ENCODE results near the gene SYT1. TPM values are rescaled to one million over a fixed set of nuclear protein-coding genes. Genes with fewer than 3 reads are reported as not detected.

SYT1 gene
- total and polyA plus RNA-seq, 12 donors, result 0.03 to 0.36 (median 0.15) TPM; not detected in 5

DNA sequence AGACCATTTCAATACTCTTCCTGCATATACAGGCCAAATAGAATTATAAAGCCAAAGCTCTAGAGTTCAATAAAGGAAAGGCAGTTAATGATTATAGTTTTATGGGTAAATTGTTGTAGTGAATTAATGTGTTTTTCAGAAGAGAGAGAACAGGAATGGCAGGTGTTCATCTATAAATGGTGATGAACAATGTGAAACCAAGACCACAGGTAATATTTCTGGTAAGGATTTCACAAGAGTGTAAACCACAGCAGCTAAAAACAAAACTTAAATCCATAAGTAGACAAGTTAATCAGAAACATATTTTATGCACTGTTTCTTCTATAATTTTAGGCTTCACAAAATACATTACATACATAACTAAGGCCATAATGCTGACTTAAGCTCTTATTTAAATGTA is 204.4 kb downstream of the SYT1 start:
- intact Hi-C loops (cut with DNase I), result no loop called here
- Histone ChIP-seq H3K36me3 (no peaks in the 10 kb centered on the region), H3K27me3 (no peaks in the 10 kb centered on the region), H3K9me3 (no peaks in the 10 kb centered on the region), H3K4me1 (no peaks in the 10 kb centered on the region), H3K4me3 (no peak overlapping the region), H3K27ac (no peak overlapping the region)
- no peak for DNase-seq
- TF ChIP-seq, protein P1, sequence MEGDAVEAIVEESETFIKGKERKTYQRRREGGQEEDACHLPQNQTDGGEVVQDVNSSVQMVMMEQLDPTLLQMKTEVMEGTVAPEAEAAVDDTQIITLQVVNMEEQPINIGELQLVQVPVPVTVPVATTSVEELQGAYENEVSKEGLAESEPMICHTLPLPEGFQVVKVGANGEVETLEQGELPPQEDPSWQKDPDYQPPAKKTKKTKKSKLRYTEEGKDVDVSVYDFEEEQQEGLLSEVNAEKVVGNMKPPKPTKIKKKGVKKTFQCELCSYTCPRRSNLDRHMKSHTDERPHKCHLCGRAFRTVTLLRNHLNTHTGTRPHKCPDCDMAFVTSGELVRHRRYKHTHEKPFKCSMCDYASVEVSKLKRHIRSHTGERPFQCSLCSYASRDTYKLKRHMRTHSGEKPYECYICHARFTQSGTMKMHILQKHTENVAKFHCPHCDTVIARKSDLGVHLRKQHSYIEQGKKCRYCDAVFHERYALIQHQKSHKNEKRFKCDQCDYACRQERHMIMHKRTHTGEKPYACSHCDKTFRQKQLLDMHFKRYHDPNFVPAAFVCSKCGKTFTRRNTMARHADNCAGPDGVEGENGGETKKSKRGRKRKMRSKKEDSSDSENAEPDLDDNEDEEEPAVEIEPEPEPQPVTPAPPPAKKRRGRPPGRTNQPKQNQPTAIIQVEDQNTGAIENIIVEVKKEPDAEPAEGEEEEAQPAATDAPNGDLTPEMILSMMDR (IDR thresholded peaks at IDR 0.05), result peak in 1 of 9 donors; percentile 4
- ATAC-seq, result no peak

DNA sequence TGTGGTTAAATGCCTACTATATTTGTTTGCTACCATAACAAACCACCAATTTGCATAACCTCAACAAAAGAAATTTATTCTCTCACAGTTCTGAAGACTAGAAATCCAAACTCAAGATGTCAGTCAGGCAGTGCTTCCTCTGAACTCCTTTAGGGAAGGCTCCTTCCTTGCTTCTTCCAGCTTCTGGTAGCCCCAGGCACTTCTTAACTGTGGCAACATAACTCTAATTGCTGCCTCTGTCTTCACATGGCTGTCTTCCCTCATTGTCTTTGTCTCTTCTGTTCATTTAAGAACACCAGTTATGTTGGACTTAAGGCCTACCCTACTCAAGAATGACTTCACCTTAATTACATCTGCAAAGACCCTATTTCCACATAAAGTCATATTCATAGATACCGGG is 206.9 kb downstream of the SYT1 start:
- WGBS, 2 donors, result 91 to 94% methylated on average over 1 of the region's 1 CpG
- TF ChIP-seq, protein P1 (IDR thresholded peaks at IDR 0.05), result no peak

DNA sequence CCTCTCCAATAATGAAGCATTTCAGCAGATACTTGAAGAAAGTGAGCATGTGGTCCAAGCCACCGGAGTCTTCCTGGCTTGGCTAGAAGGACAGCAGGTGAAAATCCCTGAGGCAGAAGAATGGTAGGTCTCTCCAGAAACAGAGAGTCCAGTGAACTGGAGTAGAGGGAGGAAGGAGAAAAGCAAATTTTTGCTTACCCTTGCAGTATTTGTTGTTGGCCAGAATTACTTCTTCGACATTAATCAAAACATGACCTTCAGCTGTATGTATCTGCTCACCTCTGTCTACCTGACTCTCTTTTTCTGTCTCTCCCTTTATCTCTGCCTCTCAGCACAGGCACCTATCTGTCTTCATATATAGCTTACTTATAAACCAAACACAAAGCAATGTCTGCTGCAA is 208.9 kb downstream of the SYT1 start:
- Histone ChIP-seq H3K4me3 (no peak overlapping the region), H3K9me3 (no peaks in the 10 kb centered on the region), H3K36me3 (no peaks in the 10 kb centered on the region), H3K4me1 (no peaks in the 10 kb centered on the region), H3K27ac (no peak overlapping the region), H3K27me3 (no peaks in the 10 kb centered on the region)
- ATAC-seq (no peak), DNase-seq (no peak)
- 93 to 95% methylated on average over 2 of the region's 2 CpGs for WGBS, 2 donors
- intact Hi-C loops (cut with DNase I), result no loop called here
- TF ChIP-seq, protein P1 (IDR thresholded peaks at IDR 0.05), result no peak

More for the DNA sequence above, 206.9 kb downstream of the SYT1 start:
- intact Hi-C loops (cut with DNase I), result no loop called here
- H3K9me3 ChIP-seq, result no peaks in the 10 kb centered on the region
- ATAC-seq (no peak), DNase-seq (no peak)
- H3K27me3 ChIP-seq, result no peaks in the 10 kb centered on the region
- H3K4me3 ChIP-seq, result no peak overlapping the region
- H3K27ac ChIP-seq, result no peak overlapping the region
- no peaks in the 10 kb centered on the region for H3K4me1 ChIP-seq
- H3K36me3 ChIP-seq, result no peaks in the 10 kb centered on the region

DNA sequence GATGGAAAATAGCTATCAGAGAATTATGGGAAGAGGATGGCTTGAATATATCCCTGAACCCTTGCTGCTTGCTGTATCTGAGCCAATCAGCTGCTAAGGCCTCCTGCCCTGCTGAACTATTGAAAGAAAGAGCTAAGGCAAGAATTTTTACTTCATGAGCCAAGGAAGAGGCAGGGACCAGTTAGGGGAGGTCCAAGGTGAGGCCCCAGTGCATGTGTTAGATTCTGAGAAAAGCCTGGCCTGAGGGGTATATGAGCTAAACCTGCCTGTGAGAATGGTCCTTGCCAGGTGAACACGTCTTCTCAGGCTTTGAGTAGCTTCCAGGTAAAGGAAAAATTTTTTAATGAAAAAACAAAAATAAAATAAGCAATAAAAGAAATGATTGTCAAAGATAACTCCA is 218.0 kb downstream of the SYT1 start:
- TF ChIP-seq, protein P1 (IDR thresholded peaks at IDR 0.05), result no peak
- Histone ChIP-seq H3K9me3 (no peaks in the 10 kb centered on the region), H3K4me3 (no peak overlapping the region), H3K27me3 (no peaks in the 10 kb centered on the region), H3K36me3 (no peaks in the 10 kb centered on the region), H3K4me1 (no peaks in the 10 kb centered on the region), H3K27ac (no peak overlapping the region)
- intact Hi-C loops (cut with DNase I), result no loop called here
- no peak for ATAC-seq
- WGBS, 2 donors, result 82 to 89% methylated on average over 1 of the region's 1 CpG
- no peak for DNase-seq

DNA sequence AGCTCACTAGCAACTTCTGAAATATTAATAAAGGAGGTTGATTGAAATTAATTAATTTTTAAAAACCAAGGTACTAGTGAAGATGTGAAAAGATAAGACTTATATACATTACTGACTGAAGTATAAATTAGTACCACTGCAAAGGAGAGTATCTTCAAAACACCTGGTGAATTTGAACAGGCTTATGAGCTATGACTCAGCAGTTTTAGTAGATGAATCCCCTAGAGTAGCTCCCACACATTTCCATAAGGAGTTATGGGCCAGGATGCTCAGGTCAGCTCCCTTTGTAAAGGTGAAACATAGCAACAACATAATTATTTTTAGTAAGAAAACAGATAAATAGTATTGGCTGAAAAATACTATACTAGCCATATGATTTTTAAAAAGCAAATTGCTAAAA is 218.6 kb downstream of the SYT1 start:
- no peak for ATAC-seq
- no peaks in the 10 kb centered on the region for H3K9me3 ChIP-seq
- DNase-seq, result no peak
- no peaks in the 10 kb centered on the region for H3K4me1 ChIP-seq
- TF ChIP-seq, protein P1 (IDR thresholded peaks at IDR 0.05), result no peak
- H3K27ac ChIP-seq, result no peak overlapping the region
- no peaks in the 10 kb centered on the region for H3K27me3 ChIP-seq
- intact Hi-C loops (cut with DNase I), result no loop called here
- no peak overlapping the region for H3K4me3 ChIP-seq
- H3K36me3 ChIP-seq, result no peaks in the 10 kb centered on the region

Measured in heart right ventricle (tissue), 16 donors.